Measurements from ENCODE around the gene MT1B. TPM values are rescaled to one million over a fixed set of nuclear protein-coding genes. Genes with fewer than 3 reads are reported as not detected.

Gene MT1B
- total and polyA plus RNA-seq, 8 donors = 5.8 TPM; not detected in 7

DNA sequence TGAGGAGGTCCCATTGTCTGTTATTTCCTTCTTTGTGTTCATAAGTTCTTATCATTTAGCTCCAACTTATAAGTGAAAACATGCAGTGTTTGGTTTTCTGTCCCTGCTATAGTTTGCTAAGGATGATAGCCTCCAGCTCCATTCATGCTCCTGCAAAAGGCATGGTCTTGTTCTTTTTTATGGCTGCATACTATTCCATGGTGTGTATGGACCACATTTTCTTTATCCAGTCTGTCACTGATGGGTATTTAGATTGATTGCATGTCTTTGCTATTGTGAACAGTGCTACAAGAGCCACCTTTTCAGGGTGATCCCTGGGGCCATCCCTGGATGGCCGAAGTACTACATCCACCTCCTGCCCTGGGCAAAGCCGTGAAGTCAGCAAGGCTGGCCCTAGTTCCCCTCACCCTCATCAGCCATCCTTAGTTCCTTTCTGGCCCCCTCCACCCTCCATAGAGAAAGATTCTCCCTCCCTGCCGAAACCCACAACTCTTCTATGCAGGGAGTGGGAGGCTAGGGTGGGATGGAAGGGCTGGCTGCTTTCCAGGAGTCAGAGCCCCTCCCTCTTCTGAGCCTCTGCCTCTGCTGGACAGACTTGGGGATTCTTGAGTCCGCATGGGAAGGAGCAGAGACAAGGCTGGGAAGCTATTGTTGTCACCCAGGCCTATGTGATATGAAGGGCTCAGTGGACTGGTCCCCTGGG lies 38.9 kb downstream of the MT1B start:
- Histone ChIP-seq H3K4me3 (no peak overlapping the region), H3K36me3 (peaks cover 0 to 11% (median 0%) of the 10 kb centered on the region in 4 donors), H3K9me3 (peaks cover 0 to 11% (median 0%) of the 10 kb centered on the region in 4 donors), H3K4me1 (peaks cover 0 to 5% (median 2%) of the 10 kb centered on the region in 4 donors), H3K27me3 (no peaks in the 10 kb centered on the region), H3K27ac (no peak overlapping the region)
- WGBS, 5 donors = 67 to 96% (median 86%) methylated on average over 4 of the region's 4 CpGs
- intact Hi-C loops (cut with DNase I; ENCODE audit: low total_unique reads) = no loop called here
- DNase-seq = no peak
- no peak for TF ChIP-seq EP300 (IDR thresholded peaks at IDR 0.05)
- TF ChIP-seq POLR2AphosphoS5 (IDR thresholded peaks at IDR 0.05) = no peak
- no peak for TF ChIP-seq CTCF (IDR thresholded peaks at IDR 0.05)
- TF ChIP-seq POLR2A (IDR thresholded peaks at IDR 0.05) = no peak

DNA sequence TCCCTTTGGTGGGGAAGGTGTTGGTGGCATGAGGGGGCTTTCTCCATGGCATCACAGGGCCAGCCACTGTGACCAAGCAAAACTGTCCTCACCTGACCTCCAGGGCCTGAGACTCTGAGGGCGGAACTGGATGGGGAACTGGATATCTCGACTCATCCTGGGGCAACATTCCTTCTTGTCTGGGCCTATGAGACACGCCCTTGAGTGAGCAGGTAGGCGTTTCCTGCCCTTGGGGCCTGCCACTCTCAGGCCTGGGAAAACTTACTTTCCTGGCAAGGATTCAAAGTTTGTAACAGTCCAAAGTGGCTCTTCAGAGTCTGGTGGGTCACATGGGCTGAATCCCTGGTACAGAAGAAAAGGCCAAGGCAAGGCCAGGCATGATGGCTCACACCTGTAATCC lies 40.2 kb downstream of the MT1B start:
- peaks cover 0 to 1% (median 0%) of the 10 kb centered on the region in 4 donors for H3K36me3 ChIP-seq
- TF ChIP-seq POLR2A (IDR thresholded peaks at IDR 0.05) (no peak), EP300 (IDR thresholded peaks at IDR 0.05) (no peak), POLR2AphosphoS5 (IDR thresholded peaks at IDR 0.05) (no peak), CTCF (IDR thresholded peaks at IDR 0.05) (no peak)
- 23 to 81% (median 40%) methylated on average over 4 of the region's 4 CpGs for WGBS, 5 donors
- peaks cover 0 to 3% (median 0%) of the 10 kb centered on the region in 4 donors for H3K9me3 ChIP-seq
- intact Hi-C loops (cut with DNase I; ENCODE audit: low total_unique reads) = no loop called here
- H3K27ac ChIP-seq = no peak overlapping the region
- H3K27me3 ChIP-seq = no peaks in the 10 kb centered on the region
- H3K4me3 ChIP-seq = no peak overlapping the region
- peak in 1 of 2 donors; percentile 78 for DNase-seq
- peaks cover 0 to 5% (median 2%) of the 10 kb centered on the region in 4 donors for H3K4me1 ChIP-seq

DNA sequence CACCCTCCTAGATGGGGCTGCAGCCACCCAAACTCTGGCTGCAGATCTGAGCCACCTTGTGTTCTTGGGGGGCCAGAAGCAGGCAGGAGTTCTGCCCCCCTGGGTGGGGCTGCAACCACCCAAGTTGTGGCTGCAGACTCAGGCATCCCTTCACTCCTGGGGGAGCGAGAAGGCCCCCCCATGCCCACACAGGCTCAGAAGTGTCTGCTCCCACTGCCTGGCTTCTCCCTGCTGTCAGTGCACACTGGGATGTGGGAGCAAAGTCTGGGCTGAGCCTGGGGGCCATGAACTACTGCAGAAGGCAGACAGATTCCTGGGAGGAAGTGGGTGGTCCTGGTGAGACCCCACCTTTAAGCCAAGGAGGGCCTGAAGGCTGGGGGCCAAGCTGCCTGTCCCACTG lies 43.6 kb downstream of the MT1B start:
- H3K9me3 ChIP-seq = peaks cover 0 to 7% (median 0%) of the 10 kb centered on the region in 4 donors
- H3K4me3 ChIP-seq = no peak overlapping the region
- 17 to 92% (median 71%) methylated on average over 1 of the region's 1 CpG; no CpG with 5 or more reads in 1 of the 5 donors for WGBS, 5 donors
- intact Hi-C loops (cut with DNase I; ENCODE audit: low total_unique reads) = no loop called here
- no peaks in the 10 kb centered on the region for H3K27me3 ChIP-seq
- no peak for DNase-seq
- H3K4me1 ChIP-seq = peaks cover 0 to 4% (median 0%) of the 10 kb centered on the region in 4 donors
- no peaks in the 10 kb centered on the region for H3K36me3 ChIP-seq
- no peak overlapping the region for H3K27ac ChIP-seq
- TF ChIP-seq POLR2A (IDR thresholded peaks at IDR 0.05) (no peak), EP300 (IDR thresholded peaks at IDR 0.05) (no peak), POLR2AphosphoS5 (IDR thresholded peaks at IDR 0.05) (no peak)

DNA sequence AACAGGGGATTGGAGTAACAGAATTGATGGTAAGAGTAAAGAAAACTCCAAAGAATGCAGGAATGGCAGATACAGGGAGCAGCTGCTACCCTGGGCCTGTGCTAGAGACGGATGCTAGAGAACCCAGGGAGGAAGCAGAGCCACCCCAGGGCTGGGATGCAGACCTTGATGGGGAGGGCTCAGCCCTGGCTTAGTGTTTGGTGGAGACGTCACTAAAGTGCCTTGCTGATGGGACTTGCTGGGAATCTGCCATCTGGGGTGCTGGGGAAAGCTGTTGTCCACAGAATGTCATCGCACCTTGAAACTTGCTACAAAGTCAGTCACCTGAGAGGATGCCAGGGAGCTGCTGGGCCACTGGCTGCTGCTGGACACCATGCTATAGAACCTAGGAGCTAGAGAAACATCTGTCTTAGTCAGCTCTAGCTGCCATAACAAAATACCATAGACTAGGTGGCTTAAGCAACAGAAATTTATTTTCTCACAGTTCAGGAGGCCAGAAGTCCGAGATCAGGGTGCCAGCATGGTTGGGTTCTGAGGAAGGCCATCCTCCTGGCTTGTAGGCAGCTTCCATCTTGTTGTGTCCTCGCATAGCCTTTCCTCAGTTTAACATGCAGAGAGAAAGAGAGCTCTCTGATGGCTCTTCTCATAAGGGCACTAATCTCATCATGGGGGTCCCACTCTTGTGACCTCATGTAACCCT lies 45.9 kb downstream of the MT1B start:
- DNase-seq = no peak
- Histone ChIP-seq H3K4me1 (peaks cover 0 to 7% (median 4%) of the 10 kb centered on the region in 4 donors), H3K4me3 (no peak overlapping the region), H3K27ac (no peak overlapping the region), H3K36me3 (no peaks in the 10 kb centered on the region), H3K27me3 (no peaks in the 10 kb centered on the region), H3K9me3 (peaks cover 0 to 7% (median 0%) of the 10 kb centered on the region in 4 donors)
- intact Hi-C loops (cut with DNase I; ENCODE audit: low total_unique reads) = no loop called here
- WGBS, 5 donors = 76 to 89% (median 87%) methylated on average over 5 of the region's 5 CpGs
- TF ChIP-seq POLR2AphosphoS5 (IDR thresholded peaks at IDR 0.05) (no peak), EP300 (IDR thresholded peaks at IDR 0.05) (no peak), CTCF (IDR thresholded peaks at IDR 0.05) (no peak), POLR2A (IDR thresholded peaks at IDR 0.05) (no peak)
